Kidney capillary endothelial cell (primary cell): Measurements from ENCODE around the gene SBDS.
"Not testable (repeated sequence)": the region's sequence is repeated elsewhere in the genome, so short reads cannot be mapped to it uniquely, and the experiment has no call there.

Experiments
- DNase-seq: peaks from one replicate; pipeline ENCODE4 v3.0.0-alpha.2; 2018; ENCODE audit warnings: low spot score

The SBDS gene

GRCh38 chr7:66994691-66995049, 716 bp downstream of the SBDS start:
- DNase-seq, result peak; percentile 38

DNA sequence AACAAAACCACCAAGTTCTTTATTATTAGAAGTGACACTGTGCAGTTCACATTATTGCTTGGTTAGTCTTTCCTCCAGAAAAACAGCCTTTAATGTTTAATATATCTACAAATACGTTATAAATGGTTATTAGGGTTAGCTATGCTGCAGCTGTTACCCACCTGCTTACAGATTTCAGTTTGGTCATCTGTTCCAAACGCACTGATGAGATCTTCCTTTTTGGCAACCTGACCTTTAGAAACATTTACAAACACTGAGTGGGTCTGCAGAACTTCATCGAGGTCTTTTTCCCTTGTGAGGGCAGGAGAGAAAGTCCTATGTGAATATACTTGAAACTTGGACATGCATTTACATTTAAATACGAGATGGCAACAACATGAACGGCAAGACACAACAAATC, 1.3 kb downstream of the SBDS start:
- not testable (repeated sequence) for DNase-seq

GRCh38 chr7:66989552-66989951, 5.8 kb downstream of the SBDS start:
- DNase-seq, result not testable (repeated sequence)

- DNase-seq, result not testable (repeated sequence)
Observed at GRCh38 chr7:66980336-66980735, 15.1 kb downstream of the SBDS start.

- not testable (repeated sequence) for DNase-seq
Observed at GRCh38 chr7:66979013-66979412, 16.4 kb downstream of the SBDS start.

DNA sequence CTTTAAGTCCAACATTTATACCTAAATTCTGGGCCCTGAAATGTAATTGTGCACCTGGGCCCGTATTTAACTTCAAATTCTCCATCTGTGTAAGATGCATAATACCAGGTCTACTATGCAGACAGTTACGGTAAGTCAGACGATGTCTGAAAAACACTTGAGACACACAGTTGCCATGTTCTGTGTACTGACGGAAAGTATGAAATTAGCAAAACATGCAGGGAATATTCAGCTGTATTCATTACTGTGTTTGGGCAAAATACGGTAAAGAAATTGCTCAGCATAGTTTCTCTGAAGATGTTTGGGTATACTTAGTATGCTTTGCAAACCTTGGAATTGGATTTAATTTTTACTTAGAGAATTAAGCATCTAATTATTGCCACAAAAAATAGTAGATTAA, 17.1 kb downstream of the SBDS start:
- not testable (repeated sequence) for DNase-seq

DNA sequence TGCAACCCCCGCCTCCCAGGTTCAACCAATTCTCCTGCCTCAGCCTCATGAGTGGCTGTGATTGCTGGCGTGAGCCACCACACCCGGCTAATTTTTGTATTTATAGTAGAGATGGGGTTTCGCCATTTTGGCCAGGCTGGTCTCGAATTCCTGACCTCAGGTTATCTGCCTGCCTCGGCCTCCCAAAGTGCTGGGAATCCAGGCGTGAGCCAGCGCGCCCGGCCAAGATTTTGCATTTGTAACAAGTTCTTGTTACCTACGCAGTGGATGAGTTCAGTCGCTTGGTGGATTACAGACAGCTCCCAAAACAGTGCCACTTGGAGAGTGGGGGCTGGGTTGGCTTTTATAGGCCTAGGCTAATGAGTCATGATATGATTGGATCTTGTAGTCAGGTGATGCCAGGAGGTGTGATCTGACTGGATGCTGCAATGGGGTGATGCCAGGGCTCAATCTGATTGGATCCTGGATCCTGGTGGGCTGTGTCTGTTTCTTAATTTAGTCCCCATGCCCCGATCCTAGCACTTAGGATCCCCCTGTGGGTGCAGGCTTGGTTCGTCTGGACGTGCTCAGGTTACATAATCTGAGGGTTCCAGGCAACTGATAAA, 20.3 kb downstream of the SBDS start:
- DNase-seq, result no peak

DNA sequence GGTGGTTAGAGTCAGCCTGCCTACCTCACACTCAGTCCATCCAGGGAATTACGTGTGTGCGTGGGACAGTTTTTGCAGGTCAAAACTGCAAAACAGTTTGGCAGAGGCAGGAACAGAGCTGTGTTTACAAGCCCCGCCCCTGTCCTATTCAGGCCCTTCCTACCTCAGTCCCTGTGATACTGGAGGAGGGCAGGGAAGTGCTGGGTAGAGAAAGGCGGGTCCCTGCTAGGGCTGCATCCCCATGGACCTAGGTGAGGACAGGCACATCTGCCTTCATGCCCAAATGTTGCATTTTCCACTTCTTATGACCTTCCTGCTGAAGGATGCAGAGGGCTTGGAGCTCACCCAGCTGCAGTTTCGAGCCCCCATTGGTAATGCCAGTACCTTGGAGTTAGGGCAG, 25.1 kb downstream of the SBDS start:
- DNase-seq, result no peak

DNA sequence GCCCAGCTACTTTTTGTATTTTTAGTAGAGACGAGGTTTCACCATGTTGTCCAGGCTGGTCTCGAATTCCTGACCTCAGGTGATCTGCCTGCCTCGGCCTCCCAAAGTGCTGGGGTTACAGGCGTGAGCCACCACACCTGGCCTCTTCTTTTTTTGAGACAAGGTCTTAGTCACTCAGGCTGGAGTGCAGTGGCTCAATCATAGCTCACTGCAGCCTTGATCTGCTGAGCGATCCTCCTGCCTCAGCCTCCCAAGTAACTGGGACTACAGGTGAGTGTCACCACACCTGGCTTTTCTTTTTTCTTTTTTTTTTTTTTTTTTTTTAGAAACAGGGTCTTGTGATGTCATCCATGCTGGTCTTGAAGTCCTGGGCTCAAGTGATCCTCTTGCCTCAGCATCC, 26.4 kb downstream of the SBDS start:
- DNase-seq, result not testable (repeated sequence)

DNA sequence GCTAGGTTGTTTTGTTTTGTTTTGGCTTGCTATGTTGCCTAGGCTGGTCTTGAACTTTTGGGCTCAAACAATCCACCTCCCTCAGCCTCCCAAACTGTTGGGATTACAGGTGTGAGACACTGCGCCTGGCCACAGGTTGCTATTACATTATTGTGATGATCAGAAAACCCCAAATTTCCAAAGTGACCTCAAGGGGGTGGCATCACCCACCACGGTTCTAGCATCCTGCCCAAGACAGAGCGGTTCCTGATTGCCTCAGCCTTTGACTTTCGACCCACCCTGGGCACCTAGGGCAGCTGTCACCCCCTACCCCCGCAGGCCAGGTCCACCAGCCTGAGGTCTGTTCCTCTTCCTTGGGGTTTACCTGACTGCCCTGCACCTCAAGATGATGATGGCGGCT, 28.4 kb downstream of the SBDS start:
- no peak for DNase-seq

GRCh38 chr7:66964411-66964810, 31.0 kb downstream of the SBDS start:
- DNase-seq, result no peak

- DNase-seq, result no peak
Observed at GRCh38 chr7:66961096-66961495, 34.3 kb downstream of the SBDS start.

DNA sequence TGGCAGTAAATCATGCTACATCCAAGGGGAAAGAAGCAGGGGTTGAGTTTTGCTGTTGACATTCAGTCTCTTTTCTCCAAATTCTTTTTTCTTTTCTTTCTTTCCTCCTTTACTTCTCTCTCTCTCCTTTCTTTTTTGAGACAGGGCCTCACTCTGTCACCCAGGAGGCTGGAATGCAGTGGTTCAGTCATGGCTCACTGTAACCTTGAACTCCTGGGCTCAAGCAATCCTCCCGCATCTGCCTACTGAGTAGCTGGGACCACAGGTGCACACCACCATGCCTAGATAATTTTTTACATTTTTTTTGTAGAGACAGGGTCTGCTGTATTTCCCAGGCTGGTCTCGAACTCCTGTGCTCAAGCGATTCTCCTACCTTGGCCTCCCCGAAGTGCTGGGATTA, 35.2 kb downstream of the SBDS start:
- no peak for DNase-seq

- no peak for DNase-seq
Observed at GRCh38 chr7:66958538-66959350, 36.6 kb downstream of the SBDS start.

- DNase-seq, result no peak
Observed at GRCh38 chr7:66957595-66958290, 37.6 kb downstream of the SBDS start.

GRCh38 chr7:66953044-66953427, 42.4 kb downstream of the SBDS start:
- DNase-seq, result no peak

DNA sequence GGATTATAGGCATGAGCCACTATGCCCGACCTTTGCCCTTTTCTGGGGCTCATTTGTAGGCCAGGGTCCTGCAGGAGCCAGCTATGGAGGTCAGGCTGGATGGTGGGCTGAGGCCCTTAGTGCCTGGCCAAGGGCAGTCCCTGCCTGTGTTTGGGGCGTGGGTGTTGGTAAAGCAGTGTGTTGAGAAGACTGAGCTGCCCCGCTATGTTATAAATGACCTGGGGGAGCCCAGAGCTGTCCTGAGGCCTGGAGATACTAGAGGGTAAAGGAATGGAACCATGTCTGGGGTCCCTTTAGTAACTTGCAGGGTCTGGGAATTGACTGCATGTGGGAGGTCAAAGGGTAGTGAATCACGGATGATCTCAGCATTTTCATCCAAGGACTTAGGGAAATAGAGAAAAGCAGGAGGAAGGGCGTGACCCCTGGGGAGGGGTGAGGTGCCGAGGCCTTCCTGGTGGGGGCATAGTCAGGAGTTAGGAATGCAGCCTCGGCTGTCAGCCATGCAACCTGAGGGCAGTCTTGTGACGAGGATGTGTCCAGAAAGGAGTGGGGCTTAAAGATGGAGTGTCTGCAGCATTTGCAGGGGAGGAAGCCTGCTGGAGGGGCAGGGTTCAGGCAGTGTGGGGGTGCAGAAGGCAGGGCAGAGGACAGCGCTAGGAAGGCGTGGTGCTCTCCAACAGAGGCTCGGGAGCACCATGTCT, 42.9 kb downstream of the SBDS start:
- DNase-seq, result peak; percentile 92

DNA sequence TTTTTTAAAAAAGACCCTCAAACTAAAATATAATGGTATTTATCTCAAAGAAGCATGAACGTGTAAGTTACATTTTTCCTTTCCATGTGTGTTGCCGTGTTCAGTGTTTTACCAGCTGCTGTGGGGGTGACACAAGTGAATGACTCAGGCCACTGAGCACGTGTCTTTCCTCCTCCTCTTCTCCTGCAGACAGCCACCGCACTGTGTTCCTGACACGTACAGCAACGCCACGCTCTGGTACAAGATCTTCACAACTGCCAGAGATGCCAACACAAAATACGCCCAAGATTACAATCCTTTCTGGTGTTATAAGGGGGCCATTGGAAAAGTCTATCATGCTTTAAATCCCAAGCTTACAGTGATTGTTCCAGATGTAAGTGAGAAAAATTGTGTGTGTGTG, 44.6 kb downstream of the SBDS start:
- no peak for DNase-seq

- DNase-seq, result peak; percentile 17
Observed at GRCh38 chr7:66950311-66950710, 45.1 kb downstream of the SBDS start.

DNA sequence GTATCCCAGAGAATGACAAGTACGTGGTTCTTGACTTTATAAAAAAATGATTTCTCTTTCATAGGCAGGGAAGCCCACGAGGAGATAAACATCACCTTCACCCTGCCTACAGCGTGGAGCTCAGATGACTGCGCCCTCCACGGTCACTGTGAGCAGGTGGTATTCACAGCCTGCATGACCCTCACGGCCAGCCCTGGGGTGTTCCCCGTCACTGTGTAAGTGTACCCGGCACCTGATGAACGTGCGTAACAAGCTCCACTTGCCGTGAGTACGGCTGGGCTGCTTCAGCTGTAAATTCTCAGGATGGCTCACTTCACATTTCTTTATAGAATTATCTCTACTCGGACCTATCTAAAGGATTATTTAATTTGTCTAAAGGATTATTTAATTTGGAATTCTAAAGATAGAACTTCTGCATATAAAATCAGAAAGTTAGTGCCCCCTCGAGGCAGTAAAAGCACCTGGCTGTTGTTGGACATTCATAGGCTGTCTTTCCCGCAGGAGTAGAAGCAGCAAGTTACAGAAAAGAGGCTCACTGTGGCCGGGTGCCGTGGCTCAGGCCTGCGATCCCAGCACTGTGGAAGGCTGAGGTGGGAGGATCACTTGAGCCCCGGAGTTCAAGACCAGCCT, 46.8 kb downstream of the SBDS start:
- no peak for DNase-seq

GRCh38 chr7:66946545-66946944, 48.8 kb downstream of the SBDS start:
- no peak for DNase-seq

DNA sequence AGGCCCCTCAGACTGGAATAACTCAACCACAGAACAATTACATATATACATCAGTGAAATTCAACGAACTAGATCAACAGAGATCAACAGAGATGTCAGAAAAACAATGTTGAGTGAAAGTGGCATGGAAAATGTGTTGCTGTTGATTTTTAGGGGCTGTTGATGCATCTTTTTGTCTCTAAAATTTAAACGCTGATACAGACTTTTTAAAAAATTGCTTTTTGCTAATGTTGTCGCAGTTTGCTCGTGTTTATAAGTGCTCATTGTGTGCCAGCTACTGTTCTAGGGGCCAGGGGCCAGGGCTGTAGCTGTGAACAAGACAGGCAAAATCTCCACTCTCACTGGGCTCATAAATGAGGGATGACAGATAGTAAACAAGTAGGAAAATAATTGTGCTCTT, 56.1 kb downstream of the SBDS start:
- DNase-seq, result no peak
